Activated CD4-positive, alpha-beta T cell treated with anti-CD3 and anti-CD28 coated beads for 36 hours (primary cell): ENCODE data around the gene ADAMTS14. TPM values are rescaled to one million over a fixed set of nuclear protein-coding genes. Genes with fewer than 3 reads are reported as not detected.
A peak's percentile ranks its signal among the peaks of the same experiment; 100 is the strongest.

Source experiments
- ATAC-seq: fragments of 200-7000 bp; cut with Tn5 transposase; one replicate; pipeline ENCODE4 v1.10.0; 2021; ENCODE audit warnings: mild to moderate bottlenecking, moderate library complexity
- CTCF ChIA-PET: fragments of 350-600 bp; sonication (Branson Sonifier 250); formaldehyde crosslinking; loops from one replicate; lab custom pipeline; 2021; ENCODE audit warnings: antibody characterized with exemption; lab: Charles Lee
- POLR2A ChIA-PET: fragments of 350-600 bp; sonication (Branson Sonifier 250); formaldehyde crosslinking; loops from one replicate; lab custom pipeline; 2021; ENCODE audit warnings: antibody characterized with exemption, inconsistent platforms; lab: Charles Lee
- DNase-seq: peaks from one replicate; pipeline ENCODE4 v3.0.0-alpha.2; 2020
- H3K27ac Mint-ChIP-seq: one replicate; pipeline ENCODE4 v1.8.0; 2021; ENCODE audit warnings: mixed read lengths
- H3K27me3 Mint-ChIP-seq: one replicate; pipeline ENCODE4 v1.8.0; 2021; ENCODE audit warnings: mixed read lengths
- H3K36me3 Mint-ChIP-seq: one replicate; pipeline ENCODE4 v1.8.0; 2021; ENCODE audit warnings: low read depth, mixed read lengths
- H3K4me1 Mint-ChIP-seq: one replicate; pipeline ENCODE4 v1.8.0; 2021; ENCODE audit warnings: mixed read lengths
- H3K4me3 Mint-ChIP-seq: one replicate; pipeline ENCODE4 v1.8.0; 2021; ENCODE audit warnings: mild to moderate bottlenecking, moderate library complexity, mixed read lengths
- H3K9me3 Mint-ChIP-seq: one replicate; pipeline ENCODE4 v1.8.0; 2021; ENCODE audit warnings: low read depth, mixed read lengths
- intact Hi-C, 2 experiments: fragments of 100-400 bp; cut with DNase I in 1 of 2; cut with micrococcal nuclease in 1 of 2; formaldehyde crosslinking; loops; one replicate each; pipeline versions ENCODE4 v1.14.2 to v1.15.1; 2022 to 2024; cut with DNase I, micrococcal nuclease
- total RNA-seq, 2 experiments: library from RNA; stranded (reverse); gene quantifications; one replicate each; pipeline ENCODE4 v1.2.3, GENCODE V29; 2021

Gene ADAMTS14
- total RNA-seq, 2 experiments from 2014 or later, result not detected

DNA sequence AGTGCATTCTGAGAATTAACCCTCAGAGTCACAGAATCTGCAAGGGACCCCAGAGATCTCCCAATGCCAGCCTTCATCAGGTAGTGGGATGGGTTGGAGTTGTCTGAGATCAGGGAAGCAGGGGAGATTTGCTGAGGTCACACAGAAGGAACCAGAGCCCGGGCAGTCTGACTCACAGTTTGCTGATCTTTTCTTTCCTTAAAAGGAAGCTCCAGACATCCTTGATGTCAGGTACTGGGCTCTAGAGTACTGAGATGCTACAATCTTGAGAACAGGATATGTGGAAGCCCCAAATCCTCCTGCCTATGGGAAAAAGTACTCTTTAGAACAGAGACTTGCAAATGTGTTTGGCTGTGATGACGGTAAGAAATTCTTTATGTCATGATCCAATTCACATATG lies 112.2 kb downstream of the ADAMTS14 start:
- Mint-ChIP-seq H3K9me3 (no peaks in the 10 kb centered on the region), H3K4me1 (peaks cover 5% of the 10 kb centered on the region), H3K36me3 (no peaks in the 10 kb centered on the region), H3K27ac (no peak overlapping the region), H3K4me3 (no peak overlapping the region), H3K27me3 (peaks cover 6% of the 10 kb centered on the region)
- intact Hi-C loops, result no loop called here
- DNase-seq, result no peak
- CTCF ChIA-PET, result no interaction called here
- no peak for ATAC-seq
- POLR2A ChIA-PET, result no interaction called here

DNA sequence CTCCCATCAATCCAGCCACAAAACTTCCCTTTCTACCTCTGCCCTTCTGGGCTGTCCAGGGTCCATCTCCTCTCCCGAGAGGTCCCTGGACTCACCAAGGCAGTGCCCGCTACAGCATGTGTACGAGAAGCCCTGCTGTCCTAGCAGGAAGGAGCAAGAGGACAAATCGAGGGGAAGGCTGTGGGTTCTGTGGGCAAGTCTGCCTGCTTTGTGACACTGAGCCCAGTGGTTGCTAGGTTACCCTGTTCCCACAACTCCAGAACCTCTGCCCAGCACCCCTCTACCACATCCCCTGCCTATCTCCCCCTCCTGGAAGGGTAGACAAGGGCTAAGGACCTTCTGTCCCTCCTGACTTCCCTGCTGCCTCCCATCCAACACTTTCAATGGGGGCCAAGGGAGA lies 112.9 kb downstream of the ADAMTS14 start, which contains the start of gene TBATA:
TBATA (minus strand) TSS at position 188 of the 400 bp plus-strand sequence. CDS start 1,998 bp downstream, outside the sequence.
- no peak for ATAC-seq
- Mint-ChIP-seq H3K4me1 (peaks cover 5% of the 10 kb centered on the region), H3K36me3 (no peaks in the 10 kb centered on the region), H3K27me3 (peaks cover 6% of the 10 kb centered on the region), H3K4me3 (no peak within 1 kb of the TSS), H3K9me3 (no peaks in the 10 kb centered on the region), H3K27ac (no peak within 1 kb of the TSS)
- DNase-seq, result no peak
- ChIA-PET POLR2A (no interaction called here), CTCF (no interaction called here)
- intact Hi-C loops, result no loop called here

DNA sequence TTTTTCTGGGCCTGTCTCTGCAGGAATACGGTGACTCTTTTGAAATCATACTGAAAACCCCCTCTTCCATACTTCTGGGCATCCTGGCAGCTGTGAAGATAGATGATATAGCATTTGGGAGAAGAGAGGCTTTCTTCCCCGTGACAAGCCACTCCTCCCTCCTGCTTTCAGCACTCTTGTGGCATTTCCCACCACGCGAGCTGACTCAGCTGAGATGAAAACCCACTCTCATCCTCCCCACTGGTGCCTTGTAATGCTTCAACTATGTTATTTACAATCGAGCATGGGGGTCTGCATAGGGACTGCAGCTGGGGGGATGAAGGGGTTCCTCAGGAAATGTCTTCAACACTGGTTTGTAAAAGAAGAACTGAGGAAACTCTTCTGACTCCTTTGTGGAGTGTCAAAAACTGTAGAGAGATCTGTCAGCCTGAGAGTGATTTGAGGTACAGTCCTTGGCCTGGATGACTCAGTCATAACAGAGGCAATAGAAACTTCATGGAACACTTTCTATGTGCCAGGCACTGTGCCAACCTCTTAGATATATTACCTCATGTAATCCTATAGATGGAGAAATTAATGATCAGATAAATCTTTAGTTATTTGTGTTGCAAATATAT lies 114.6 kb downstream of the ADAMTS14 start:
- ATAC-seq, result peak; percentile 75
- Mint-ChIP-seq H3K4me3 (no peak overlapping the region), H3K9me3 (no peaks in the 10 kb centered on the region), H3K27ac (no peak overlapping the region), H3K4me1 (peaks cover 5% of the 10 kb centered on the region), H3K27me3 (peaks cover 10% of the 10 kb centered on the region), H3K36me3 (no peaks in the 10 kb centered on the region)
- intact Hi-C loops, result no loop called here
- CTCF ChIA-PET, result no interaction called here
- peak; percentile 30 for DNase-seq
- POLR2A ChIA-PET, result no interaction called here

DNA sequence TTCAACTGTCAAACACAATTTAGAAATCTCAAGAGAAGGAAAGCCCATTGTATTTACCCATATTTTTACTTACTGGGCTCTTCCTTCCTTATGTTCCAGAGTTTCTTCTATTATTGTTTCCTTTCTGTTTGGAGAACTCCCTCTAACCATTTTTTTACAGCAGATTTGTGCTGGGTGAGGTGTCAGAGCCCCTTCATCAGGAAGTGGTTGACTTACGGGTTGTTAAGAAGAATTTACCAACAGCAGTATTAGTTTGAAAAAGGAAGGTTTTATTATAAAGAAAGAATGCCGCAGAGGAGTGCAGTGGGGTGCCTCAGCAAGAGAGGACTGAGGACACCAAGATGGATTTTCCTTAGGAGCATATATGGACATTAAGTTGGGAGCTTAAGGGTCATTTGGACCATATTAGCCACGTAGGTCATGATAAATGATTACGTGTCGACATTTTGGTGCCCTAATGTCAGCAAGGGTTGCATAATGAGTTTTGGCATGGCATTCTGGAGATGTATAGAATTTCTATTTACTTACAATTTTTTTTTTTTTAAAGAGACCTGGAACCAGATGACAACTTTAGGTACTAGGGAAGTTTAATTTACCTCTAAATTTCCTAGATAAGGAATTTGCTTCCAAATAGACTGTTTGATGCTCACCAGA lies 119.2 kb downstream of the ADAMTS14 start:
- DNase-seq (no peak), ATAC-seq (no peak)
- Mint-ChIP-seq H3K27me3 (peaks cover 14% of the 10 kb centered on the region), H3K9me3 (no peaks in the 10 kb centered on the region), H3K36me3 (no peaks in the 10 kb centered on the region), H3K4me3 (no peak overlapping the region), H3K27ac (no peak overlapping the region), H3K4me1 (peaks cover 5% of the 10 kb centered on the region)
- POLR2A ChIA-PET, result no interaction called here
- intact Hi-C loops, result no loop called here
- CTCF ChIA-PET, result interaction anchor here (0.6 kb wide), 1 partner anchor 323 kb away, joined by 3 read pairs; no protein-coding TSS in a partner anchor

DNA sequence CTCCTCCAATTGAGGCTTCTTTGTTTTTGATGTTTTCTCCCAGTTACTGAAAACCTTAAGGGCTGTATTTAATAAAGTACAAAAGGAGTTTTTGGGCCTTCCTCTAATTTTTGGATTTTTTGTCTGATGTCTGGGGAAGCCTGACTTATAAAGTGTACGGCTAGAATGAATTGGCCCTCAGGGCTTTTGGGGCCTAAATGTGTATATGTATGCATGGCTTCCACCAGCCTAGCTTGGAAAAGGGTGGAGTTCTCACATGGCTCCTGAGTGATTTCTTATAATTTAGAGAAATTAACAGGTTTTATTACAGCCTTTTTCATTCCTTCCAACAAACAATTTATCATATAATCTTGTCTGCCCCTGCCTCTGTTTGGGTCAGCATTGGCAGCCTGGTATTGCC lies 123.3 kb downstream of the ADAMTS14 start:
- Mint-ChIP-seq H3K4me3 (no peak overlapping the region), H3K4me1 (no peaks in the 10 kb centered on the region), H3K27ac (no peak overlapping the region), H3K9me3 (no peaks in the 10 kb centered on the region), H3K27me3 (peaks cover 25% of the 10 kb centered on the region), H3K36me3 (no peaks in the 10 kb centered on the region)
- DNase-seq, result no peak
- ATAC-seq, result no peak
- intact Hi-C loops, result no loop called here
- POLR2A ChIA-PET, result no interaction called here
- CTCF ChIA-PET, result interaction anchor here (1.1 to 1.8 kb wide), 2 partner anchors 247 kb away, joined by 4 to 5 read pairs; no protein-coding TSS in a partner anchor

DNA sequence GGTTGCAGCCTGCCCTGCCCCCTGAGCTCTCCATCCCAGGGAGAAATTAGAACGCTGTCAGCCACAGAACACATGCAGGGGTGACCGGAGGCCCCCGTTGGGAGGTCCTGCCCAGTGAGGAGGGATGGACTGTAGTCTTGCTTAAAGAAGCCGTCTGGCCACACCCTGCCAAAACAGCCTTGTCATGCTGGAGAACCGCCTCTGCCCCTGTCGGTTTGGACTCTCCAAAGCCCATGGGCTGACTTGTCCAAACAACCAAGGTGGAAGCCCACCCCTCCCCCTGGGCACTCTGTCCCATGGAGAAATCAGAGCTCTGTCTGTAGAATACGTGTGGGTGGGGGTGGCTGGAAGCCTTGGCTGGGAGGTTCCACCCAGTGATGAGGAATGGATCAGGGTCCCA lies 125.5 kb downstream of the ADAMTS14 start:
- POLR2A ChIA-PET, result no interaction called here
- DNase-seq, result no peak
- ATAC-seq, result no peak

DNA sequence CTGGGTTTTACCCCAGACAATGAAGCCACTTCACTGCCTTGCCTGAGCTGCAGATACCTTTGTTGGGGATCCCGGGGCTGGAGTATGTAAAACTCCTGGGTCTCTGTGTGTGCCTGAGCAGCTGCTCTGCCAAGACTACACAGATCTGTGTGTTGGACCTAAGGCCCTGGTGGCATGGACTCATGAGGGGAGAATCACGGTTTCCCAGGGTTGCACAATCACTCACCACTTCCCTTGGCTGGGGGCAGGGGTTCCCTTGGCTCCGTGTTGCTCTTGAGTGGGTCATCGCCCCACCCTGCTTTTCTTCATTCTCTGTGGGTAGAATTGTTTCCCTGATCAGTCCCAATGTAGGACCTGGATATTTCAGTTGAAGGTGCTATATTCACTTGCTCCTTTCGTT lies 126.8 kb downstream of the ADAMTS14 start:
- ChIA-PET CTCF (interaction anchor here (0.7 kb wide), 1 partner anchor 88 kb away, joined by 3 read pairs; no protein-coding TSS in a partner anchor), POLR2A (no interaction called here)
- Mint-ChIP-seq H3K27me3 (peaks cover 23% of the 10 kb centered on the region), H3K9me3 (no peaks in the 10 kb centered on the region), H3K27ac (no peak overlapping the region), H3K4me3 (no peak overlapping the region), H3K4me1 (no peaks in the 10 kb centered on the region), H3K36me3 (no peaks in the 10 kb centered on the region)
- DNase-seq (no peak), ATAC-seq (no peak)
- intact Hi-C loops, result no loop called here

More for the DNA sequence above, 125.5 kb downstream of the ADAMTS14 start:
- Mint-ChIP-seq H3K27ac (no peak overlapping the region), H3K36me3 (no peaks in the 10 kb centered on the region), H3K4me1 (no peaks in the 10 kb centered on the region), H3K9me3 (no peaks in the 10 kb centered on the region), H3K4me3 (no peak overlapping the region), H3K27me3 (peaks cover 20% of the 10 kb centered on the region)
- CTCF ChIA-PET, result no interaction called here
- intact Hi-C loops, result no loop called here

DNA sequence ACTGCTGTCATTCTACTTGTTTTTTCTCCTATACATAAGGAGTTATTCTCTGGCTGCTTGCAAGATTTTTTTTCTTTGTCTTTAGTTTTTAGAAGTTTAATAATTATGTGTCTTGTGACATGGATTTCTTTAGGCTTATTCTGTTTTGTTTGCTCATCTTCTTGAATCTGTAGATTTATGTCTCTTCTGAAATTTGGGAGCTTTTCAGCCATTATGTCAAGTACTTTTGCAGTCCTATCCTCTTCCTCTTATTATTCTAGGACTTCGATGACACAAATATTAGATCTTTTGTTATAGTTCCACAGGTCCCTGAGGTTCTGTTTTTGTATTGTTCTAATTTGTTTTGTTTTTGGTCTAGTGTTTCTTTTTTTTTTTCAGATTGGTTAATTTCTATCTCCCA lies 129.5 kb downstream of the ADAMTS14 start:
- no peak overlapping the region for H3K4me3 Mint-ChIP-seq
- H3K27me3 Mint-ChIP-seq, result peaks cover 19% of the 10 kb centered on the region
- CTCF ChIA-PET, result interaction anchor here (0.7 kb wide), 1 partner anchor 469 kb away, joined by 3 read pairs; no protein-coding TSS in a partner anchor
- no peak for ATAC-seq
- intact Hi-C loops, result no loop called here
- H3K9me3 Mint-ChIP-seq, result no peaks in the 10 kb centered on the region
- no peak overlapping the region for H3K27ac Mint-ChIP-seq
- no peaks in the 10 kb centered on the region for H3K4me1 Mint-ChIP-seq
- no peak for DNase-seq
- POLR2A ChIA-PET, result no interaction called here
- no peaks in the 10 kb centered on the region for H3K36me3 Mint-ChIP-seq

DNA sequence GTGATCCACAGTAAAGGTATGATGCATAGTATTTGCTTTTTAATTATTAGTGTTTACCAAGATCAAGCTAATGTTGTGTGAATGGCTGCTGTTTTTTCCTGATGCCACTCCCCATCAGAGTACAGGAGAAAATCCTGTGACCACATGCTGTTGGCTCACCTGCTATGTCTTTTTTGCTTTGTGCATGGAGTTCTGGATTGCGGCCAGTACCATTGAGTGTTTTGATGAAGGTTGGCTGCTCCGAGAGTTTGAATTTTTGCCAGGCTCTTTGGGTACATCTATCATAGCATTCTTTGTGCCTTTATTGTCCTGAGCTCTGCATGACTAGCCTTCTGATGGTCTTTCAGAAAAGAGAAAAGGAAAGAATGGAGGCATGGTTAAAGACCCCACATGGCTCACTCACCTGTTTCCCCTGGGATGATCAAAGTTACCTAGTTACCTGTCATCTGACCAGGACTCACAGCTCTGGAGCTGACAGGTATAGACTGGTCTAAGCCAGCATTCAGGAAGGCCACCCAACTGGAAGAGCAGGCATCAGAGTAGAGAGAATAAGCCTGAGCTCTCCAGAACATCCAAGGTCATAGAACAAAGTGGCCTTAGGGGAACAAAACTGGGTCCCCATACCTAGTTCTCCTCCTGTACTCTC lies 131.6 kb downstream of the ADAMTS14 start:
- intact Hi-C loops, result no loop called here
- Mint-ChIP-seq H3K27me3 (peaks cover 16% of the 10 kb centered on the region), H3K36me3 (no peaks in the 10 kb centered on the region), H3K9me3 (no peaks in the 10 kb centered on the region), H3K4me3 (no peak overlapping the region), H3K4me1 (no peaks in the 10 kb centered on the region), H3K27ac (no peak overlapping the region)
- ChIA-PET CTCF (interaction anchor here (0.6 kb wide), 4 partner anchors 23 to 267 kb away, joined by 3 to 4 read pairs (median 3); no protein-coding TSS in a partner anchor), POLR2A (no interaction called here)
- DNase-seq (no peak), ATAC-seq (no peak)

DNA sequence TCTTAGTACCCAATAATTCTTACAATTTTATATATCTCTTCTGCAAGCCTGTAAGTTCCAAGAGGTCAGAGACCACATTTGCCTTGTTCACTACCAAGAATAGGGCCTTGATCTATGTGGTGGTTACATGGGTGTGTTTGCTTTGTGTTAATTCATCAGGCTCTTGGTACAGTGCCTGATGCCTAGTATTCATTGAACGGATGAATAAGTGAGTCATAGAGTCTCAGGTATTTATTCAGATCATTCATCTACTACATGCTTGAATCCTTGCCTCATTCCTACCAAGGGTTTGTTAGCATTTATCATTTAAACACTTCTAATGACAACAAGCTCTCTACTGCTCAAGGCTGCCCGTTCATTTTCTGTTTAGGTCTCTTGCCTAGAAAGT lies 132.1 kb downstream of the ADAMTS14 start:
- no peak overlapping the region for H3K27ac Mint-ChIP-seq
- H3K4me1 Mint-ChIP-seq, result no peaks in the 10 kb centered on the region
- no peaks in the 10 kb centered on the region for H3K36me3 Mint-ChIP-seq
- intact Hi-C loops, result no loop called here
- H3K9me3 Mint-ChIP-seq, result no peaks in the 10 kb centered on the region
- H3K4me3 Mint-ChIP-seq, result no peak overlapping the region
- DNase-seq (no peak), ATAC-seq (no peak)
- peaks cover 14% of the 10 kb centered on the region for H3K27me3 Mint-ChIP-seq
- ChIA-PET POLR2A (no interaction called here), CTCF (interaction anchor here (0.6 kb wide), 1 partner anchor 174 kb away, joined by 3 read pairs; no protein-coding TSS in a partner anchor)

DNA sequence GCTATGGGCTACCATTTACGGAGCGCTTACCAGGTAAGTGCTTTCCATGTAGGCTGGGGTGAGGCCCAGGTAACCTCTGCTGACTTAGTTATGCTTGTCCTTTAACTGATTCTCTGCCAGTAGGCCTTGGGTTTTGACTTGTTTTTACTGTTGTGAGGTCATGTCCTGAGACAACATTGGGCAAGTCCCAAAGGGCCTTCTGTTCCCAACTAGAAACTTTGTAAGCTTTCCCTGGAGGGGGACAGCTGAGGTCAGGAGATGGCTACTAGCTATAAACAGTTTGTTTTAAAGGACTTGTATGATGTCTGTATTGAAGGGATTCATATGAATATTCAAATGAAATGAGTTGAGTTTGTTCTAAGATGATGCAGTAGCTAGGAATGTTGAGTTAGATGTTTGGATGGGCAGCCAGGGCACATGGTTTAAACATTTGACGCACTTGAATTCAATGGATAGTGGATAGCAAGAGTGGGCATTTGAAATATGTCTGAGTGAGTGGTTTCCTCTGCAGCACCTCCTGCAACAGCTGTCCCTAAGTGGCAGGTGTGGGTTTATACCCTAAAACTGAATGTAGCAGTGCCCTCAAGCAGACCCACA lies 133.4 kb downstream of the ADAMTS14 start:
- CTCF ChIA-PET, result interaction anchor here (0.6 to 1.4 kb wide), 3 partner anchors 98 to 344 kb away, joined by 4 to 5 read pairs (median 4); no protein-coding TSS in a partner anchor
- Mint-ChIP-seq H3K4me3 (no peak overlapping the region), H3K4me1 (no peaks in the 10 kb centered on the region), H3K9me3 (no peaks in the 10 kb centered on the region), H3K27me3 (peaks cover 8% of the 10 kb centered on the region), H3K36me3 (no peaks in the 10 kb centered on the region), H3K27ac (no peak overlapping the region)
- intact Hi-C loops, result no loop called here
- no peak for DNase-seq
- POLR2A ChIA-PET, result no interaction called here
- ATAC-seq, result no peak
